ENCODE results near the gene WDFY3. TPM values are rescaled to one million over a fixed set of nuclear protein-coding genes. Genes with fewer than 3 reads are reported as not detected.

WDFY3 gene
- total RNA-seq, 5 donors from 2014 or later (not counting 1 experiment from before 2014, with no cell fraction given) = 0.47 to 1.3 (median 0.68) TPM

GRCh38 chr4:84648863-84649647 lies 317.4 kb downstream of the WDFY3 start:
- H3K9me3 Mint-ChIP-seq = no peaks in the 10 kb centered on the region
- Histone ChIP-seq H3K27ac (ENCODE audit: low read length) (no peak overlapping the region), H3K27me3 (replicated peaks in 1 of 2; ENCODE audit: control insufficient read depth in 2 of 2, extremely low read depth in 1 of 2, insufficient read depth in 2 of 2, low read length in 1 of 2) (no peaks in the 10 kb centered on the region), H3K4me1 (ENCODE audit: control insufficient read depth in 1 of 2, extremely low read depth in 1 of 2, insufficient read depth in 2 of 2, low read length in 2 of 2) (no peaks in the 10 kb centered on the region), H3K4me3 (ENCODE audit: control insufficient read depth in 1 of 2, extremely low read depth in 1 of 2, low read length in 1 of 2) (no peak overlapping the region), H3K36me3 (ENCODE audit: control insufficient read depth in 2 of 2, extremely low read depth in 1 of 2, insufficient read depth in 1 of 2, low read length in 1 of 2) (no peaks in the 10 kb centered on the region), H3K9me3 (no peaks in the 10 kb centered on the region)
- POLR2A ChIA-PET = no interaction called here
- CTCF ChIA-PET = no interaction called here
- ATAC-seq (replicated peaks in 1 of 4) (no peak), DNase-seq (no peak)
- no peaks in the 10 kb centered on the region for H3K27me3 Mint-ChIP-seq
- H3K4me1 Mint-ChIP-seq = no peaks in the 10 kb centered on the region
- no peak overlapping the region for H3K27ac Mint-ChIP-seq
- 92% methylated on average over 8 of the region's 10 CpGs for WGBS (ENCODE audit: insufficient coverage)
- H3K36me3 Mint-ChIP-seq = no peaks in the 10 kb centered on the region
- no peak overlapping the region for H3K4me3 Mint-ChIP-seq

DNA sequence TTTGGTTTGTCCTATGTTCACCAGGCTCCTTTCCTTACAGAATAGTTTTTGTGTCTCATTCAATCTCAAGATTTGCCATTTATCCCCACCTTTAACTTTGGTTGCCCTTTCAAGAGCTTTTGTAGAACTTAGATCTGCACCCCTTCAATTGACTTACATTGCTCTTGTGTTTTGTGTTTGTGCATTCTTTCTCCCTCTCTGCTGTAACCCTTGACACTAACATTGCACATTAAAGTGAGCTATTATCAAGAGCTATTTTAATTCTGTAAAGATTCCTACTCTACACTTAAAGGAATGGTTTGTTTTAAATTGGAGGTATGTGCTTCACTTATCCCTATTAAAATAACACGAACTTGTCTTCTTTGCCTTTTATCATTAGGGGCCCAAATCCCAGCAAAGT lies 318.3 kb downstream of the WDFY3 start:
- ATAC-seq (replicated peaks in 1 of 4) = no peak
- H3K4me3 Mint-ChIP-seq = no peak overlapping the region
- no peaks in the 10 kb centered on the region for H3K27me3 ChIP-seq (replicated peaks in 1 of 2; ENCODE audit: control insufficient read depth in 2 of 2, extremely low read depth in 1 of 2, insufficient read depth in 2 of 2, low read length in 1 of 2)
- no peak overlapping the region for H3K4me3 ChIP-seq (ENCODE audit: control insufficient read depth in 1 of 2, extremely low read depth in 1 of 2, low read length in 1 of 2)
- no peaks in the 10 kb centered on the region for H3K4me1 ChIP-seq (ENCODE audit: control insufficient read depth in 1 of 2, extremely low read depth in 1 of 2, insufficient read depth in 2 of 2, low read length in 2 of 2)
- H3K9me3 Mint-ChIP-seq = no peaks in the 10 kb centered on the region
- no peaks in the 10 kb centered on the region for H3K9me3 ChIP-seq
- ChIA-PET POLR2A (no interaction called here), CTCF (no interaction called here)
- no peaks in the 10 kb centered on the region for H3K36me3 ChIP-seq (ENCODE audit: control insufficient read depth in 2 of 2, extremely low read depth in 1 of 2, insufficient read depth in 1 of 2, low read length in 1 of 2)
- no CpG with 5 or more reads among the region's 1 CpG for WGBS (ENCODE audit: insufficient coverage)
- no peaks in the 10 kb centered on the region for H3K36me3 Mint-ChIP-seq
- H3K27ac ChIP-seq (ENCODE audit: low read length) = no peak overlapping the region
- H3K27ac Mint-ChIP-seq = no peak overlapping the region
- H3K4me1 Mint-ChIP-seq = no peaks in the 10 kb centered on the region
- no peaks in the 10 kb centered on the region for H3K27me3 Mint-ChIP-seq
- no peak for DNase-seq

GRCh38 chr4:84647312-84647884 lies 319.1 kb downstream of the WDFY3 start:
- Mint-ChIP-seq H3K4me1 (no peaks in the 10 kb centered on the region), H3K4me3 (no peak overlapping the region), H3K27ac (no peak overlapping the region), H3K36me3 (no peaks in the 10 kb centered on the region), H3K27me3 (no peaks in the 10 kb centered on the region), H3K9me3 (no peaks in the 10 kb centered on the region)
- ChIA-PET POLR2A (no interaction called here), CTCF (interaction anchor here in 1 of 2 donors (0.5 kb wide), 1 partner anchor 655 kb away, joined by 3 read pairs; no protein-coding TSS in a partner anchor)
- Histone ChIP-seq H3K36me3 (ENCODE audit: control insufficient read depth in 2 of 2, extremely low read depth in 1 of 2, insufficient read depth in 1 of 2, low read length in 1 of 2) (no peaks in the 10 kb centered on the region), H3K27ac (ENCODE audit: low read length) (no peak overlapping the region), H3K4me1 (ENCODE audit: control insufficient read depth in 1 of 2, extremely low read depth in 1 of 2, insufficient read depth in 2 of 2, low read length in 2 of 2) (no peaks in the 10 kb centered on the region), H3K4me3 (ENCODE audit: control insufficient read depth in 1 of 2, extremely low read depth in 1 of 2, low read length in 1 of 2) (no peak overlapping the region), H3K27me3 (replicated peaks in 1 of 2; ENCODE audit: control insufficient read depth in 2 of 2, extremely low read depth in 1 of 2, insufficient read depth in 2 of 2, low read length in 1 of 2) (no peaks in the 10 kb centered on the region), H3K9me3 (no peaks in the 10 kb centered on the region)
- no peak for DNase-seq
- no peak for ATAC-seq (replicated peaks in 1 of 4)
- WGBS (ENCODE audit: insufficient coverage) = 70% methylated on average over 2 of the region's 2 CpGs

GRCh38 chr4:84644087-84644486 lies 322.4 kb downstream of the WDFY3 start:
- no peak for DNase-seq
- Histone ChIP-seq H3K36me3 (ENCODE audit: control insufficient read depth in 2 of 2, extremely low read depth in 1 of 2, insufficient read depth in 1 of 2, low read length in 1 of 2) (no peaks in the 10 kb centered on the region), H3K27me3 (replicated peaks in 1 of 2; ENCODE audit: control insufficient read depth in 2 of 2, extremely low read depth in 1 of 2, insufficient read depth in 2 of 2, low read length in 1 of 2) (no peaks in the 10 kb centered on the region), H3K9me3 (no peaks in the 10 kb centered on the region), H3K4me1 (ENCODE audit: control insufficient read depth in 1 of 2, extremely low read depth in 1 of 2, insufficient read depth in 2 of 2, low read length in 2 of 2) (no peaks in the 10 kb centered on the region), H3K4me3 (ENCODE audit: control insufficient read depth in 1 of 2, extremely low read depth in 1 of 2, low read length in 1 of 2) (no peak overlapping the region), H3K27ac (ENCODE audit: low read length) (no peak overlapping the region)
- no peaks in the 10 kb centered on the region for H3K36me3 Mint-ChIP-seq
- ChIA-PET POLR2A (no interaction called here), CTCF (no interaction called here)
- no peak overlapping the region for H3K27ac Mint-ChIP-seq
- H3K4me3 Mint-ChIP-seq = no peak overlapping the region
- H3K9me3 Mint-ChIP-seq = no peaks in the 10 kb centered on the region
- WGBS (ENCODE audit: insufficient coverage) = no CpG with 5 or more reads among the region's 5 CpGs
- H3K27me3 Mint-ChIP-seq = no peaks in the 10 kb centered on the region
- H3K4me1 Mint-ChIP-seq = no peaks in the 10 kb centered on the region
- ATAC-seq (replicated peaks in 1 of 4) = no peak

DNA sequence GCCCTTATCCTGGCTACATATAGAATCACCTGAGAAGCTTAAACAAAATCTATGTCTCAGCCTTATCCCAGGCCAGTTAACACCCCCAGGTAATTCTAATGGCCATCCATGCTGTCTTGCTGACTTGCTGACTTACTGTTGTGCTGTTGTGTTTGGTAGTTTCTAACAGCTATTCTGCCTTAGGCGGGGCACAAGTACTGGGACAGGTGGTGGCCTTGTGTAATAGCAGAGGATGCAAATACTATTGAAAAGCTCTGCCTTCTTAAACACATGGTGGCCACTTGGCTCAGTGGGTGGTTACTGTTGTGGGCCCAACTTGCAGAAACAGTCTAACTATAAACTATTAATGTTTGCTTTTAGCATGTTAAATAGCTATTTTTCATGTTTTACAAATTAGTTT lies 327.3 kb downstream of the WDFY3 start:
- H3K4me1 Mint-ChIP-seq = no peaks in the 10 kb centered on the region
- no peak for ATAC-seq (replicated peaks in 1 of 4)
- Histone ChIP-seq H3K4me3 (ENCODE audit: control insufficient read depth in 1 of 2, extremely low read depth in 1 of 2, low read length in 1 of 2) (no peak overlapping the region), H3K9me3 (no peaks in the 10 kb centered on the region), H3K27me3 (replicated peaks in 1 of 2; ENCODE audit: control insufficient read depth in 2 of 2, extremely low read depth in 1 of 2, insufficient read depth in 2 of 2, low read length in 1 of 2) (no peaks in the 10 kb centered on the region), H3K36me3 (ENCODE audit: control insufficient read depth in 2 of 2, extremely low read depth in 1 of 2, insufficient read depth in 1 of 2, low read length in 1 of 2) (no peaks in the 10 kb centered on the region), H3K4me1 (ENCODE audit: control insufficient read depth in 1 of 2, extremely low read depth in 1 of 2, insufficient read depth in 2 of 2, low read length in 2 of 2) (no peaks in the 10 kb centered on the region), H3K27ac (ENCODE audit: low read length) (no peak overlapping the region)
- no peak overlapping the region for H3K4me3 Mint-ChIP-seq
- H3K27ac Mint-ChIP-seq = no peak overlapping the region
- DNase-seq = no peak
- H3K36me3 Mint-ChIP-seq = peaks cover 4% of the 10 kb centered on the region
- WGBS (ENCODE audit: insufficient coverage) = no CpG with 5 or more reads among the region's 1 CpG
- ChIA-PET CTCF (no interaction called here), POLR2A (interaction anchor here in 1 of 2 donors (0.6 kb wide), 1 partner anchor 810 kb away, joined by 3 read pairs; no protein-coding TSS in a partner anchor)
- peaks cover 0 to 2% (median 0%) of the 10 kb centered on the region in 3 donors for H3K9me3 Mint-ChIP-seq
- H3K27me3 Mint-ChIP-seq = peaks cover 0 to 4% of the 10 kb centered on the region in 2 donors

DNA sequence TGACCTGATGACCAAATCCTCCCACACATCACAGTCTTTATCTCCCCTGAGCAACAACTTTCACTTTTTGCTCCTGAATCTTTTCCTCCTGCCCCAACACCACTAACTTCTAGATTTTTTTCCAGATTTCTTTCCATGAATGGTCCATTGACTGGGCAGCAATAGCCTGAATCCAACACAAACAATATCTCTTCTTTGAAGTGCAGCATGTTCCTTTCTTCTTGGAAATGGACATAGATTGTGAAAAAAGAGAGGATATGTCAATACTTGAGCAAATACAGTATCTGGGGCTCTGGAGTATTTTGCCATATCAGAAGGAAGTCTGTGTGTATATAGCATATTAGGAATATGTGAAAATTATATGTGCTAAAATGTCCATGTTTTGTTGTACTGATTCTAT lies 328.4 kb downstream of the WDFY3 start:
- CTCF ChIA-PET = interaction anchor here in 1 of 2 donors (0.5 kb wide), 1 partner anchor 995 kb away, joined by 4 read pairs; no protein-coding TSS in a partner anchor
- Histone ChIP-seq H3K36me3 (ENCODE audit: control insufficient read depth in 2 of 2, extremely low read depth in 1 of 2, insufficient read depth in 1 of 2, low read length in 1 of 2) (no peaks in the 10 kb centered on the region), H3K4me1 (ENCODE audit: control insufficient read depth in 1 of 2, extremely low read depth in 1 of 2, insufficient read depth in 2 of 2, low read length in 2 of 2) (no peaks in the 10 kb centered on the region), H3K27me3 (replicated peaks in 1 of 2; ENCODE audit: control insufficient read depth in 2 of 2, extremely low read depth in 1 of 2, insufficient read depth in 2 of 2, low read length in 1 of 2) (no peaks in the 10 kb centered on the region), H3K4me3 (ENCODE audit: control insufficient read depth in 1 of 2, extremely low read depth in 1 of 2, low read length in 1 of 2) (no peak overlapping the region), H3K27ac (ENCODE audit: low read length) (no peak overlapping the region), H3K9me3 (no peaks in the 10 kb centered on the region)
- H3K4me3 Mint-ChIP-seq = no peak overlapping the region
- ATAC-seq (replicated peaks in 1 of 4) (no peak), DNase-seq (no peak)
- peaks cover 0 to 2% (median 0%) of the 10 kb centered on the region in 3 donors for H3K9me3 Mint-ChIP-seq
- POLR2A ChIA-PET = no interaction called here
- no peaks in the 10 kb centered on the region for H3K4me1 Mint-ChIP-seq
- H3K27me3 Mint-ChIP-seq = peaks cover 0 to 4% of the 10 kb centered on the region in 2 donors
- H3K36me3 Mint-ChIP-seq = peaks cover 4% of the 10 kb centered on the region
- no peak overlapping the region for H3K27ac Mint-ChIP-seq

Measured in T-cell (primary cell).